NCI-H2227 (cell line): Measurements from ENCODE around the gene UQCR11.

Source experiments
- DNase-seq: peaks from one replicate; lab custom pipeline; 2025; ENCODE audit not compliant: unreplicated experiment; lab: John Stamatoyannopoulos, UW

The UQCR11 gene

GRCh38 chr19:1592024-1592754 lies 13.1 kb downstream of the UQCR11 start:
- DNase-seq = peak; percentile 90

DNA sequence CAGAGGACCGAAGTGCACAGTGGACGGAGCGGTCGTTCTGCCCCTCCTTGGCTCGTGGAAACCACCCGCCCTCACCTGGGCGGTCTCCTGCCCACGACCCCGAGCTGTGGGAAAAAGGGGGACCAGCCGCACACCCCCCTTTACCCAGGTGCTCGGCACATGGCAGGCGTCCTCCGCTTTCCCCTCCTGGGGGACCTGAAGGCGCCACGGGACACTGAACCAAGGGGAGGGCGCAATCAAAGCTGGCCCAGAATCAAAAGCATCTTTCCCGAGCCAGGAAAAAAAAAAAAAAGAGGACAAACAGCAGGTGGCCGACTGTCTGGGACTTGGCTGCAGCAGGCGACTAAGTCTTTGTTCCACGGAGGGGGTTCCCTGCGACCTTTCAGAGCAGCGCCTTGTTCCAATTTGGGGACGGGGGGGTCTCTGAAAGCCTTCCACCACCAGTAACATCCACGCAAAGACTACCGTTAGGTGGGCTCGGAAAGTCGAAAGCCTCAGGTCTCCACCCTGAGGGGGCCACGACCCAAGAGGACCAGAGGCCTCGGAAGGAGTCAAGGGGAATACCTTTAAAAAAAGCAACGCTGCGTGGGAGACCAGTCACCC lies 13.7 kb downstream of the UQCR11 start:
- peak; percentile 37 for DNase-seq

DNA sequence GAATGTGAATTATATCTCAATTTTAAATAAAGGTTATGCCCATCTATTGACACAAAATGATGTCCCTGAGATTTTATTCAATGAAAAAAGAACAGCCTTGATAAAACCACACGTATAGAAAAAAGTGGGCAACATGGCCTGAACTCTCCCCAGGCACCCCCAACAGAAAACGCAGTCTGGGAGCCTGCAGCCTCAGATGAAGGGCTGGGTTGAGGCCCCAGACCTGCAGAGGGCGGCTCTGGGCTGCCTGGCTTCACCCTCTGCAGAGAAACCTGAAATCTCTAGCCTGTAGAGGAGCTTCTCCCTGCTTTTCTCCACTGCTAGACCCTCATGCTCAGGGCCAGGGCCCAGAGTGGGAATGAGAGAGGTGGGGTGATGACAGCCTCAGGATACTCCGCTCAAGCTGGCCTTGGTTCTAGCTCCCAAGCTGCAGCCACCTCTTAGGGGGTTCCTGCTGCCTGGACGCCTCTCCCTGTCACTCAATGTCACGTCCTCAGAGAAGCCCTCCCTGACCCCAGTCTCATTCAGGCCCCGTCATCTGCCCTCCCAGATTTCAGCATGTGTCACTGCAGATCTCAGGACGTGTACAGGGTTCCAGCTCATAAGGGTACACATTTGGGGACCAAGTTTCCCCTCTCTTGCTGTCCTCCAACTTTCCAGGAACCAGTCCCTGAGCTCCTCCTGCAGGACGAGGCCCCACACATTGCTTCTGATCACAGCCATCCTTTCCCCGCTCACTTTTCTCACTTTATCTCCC lies 14.4 kb downstream of the UQCR11 start:
- DNase-seq = peak; percentile 6

DNA sequence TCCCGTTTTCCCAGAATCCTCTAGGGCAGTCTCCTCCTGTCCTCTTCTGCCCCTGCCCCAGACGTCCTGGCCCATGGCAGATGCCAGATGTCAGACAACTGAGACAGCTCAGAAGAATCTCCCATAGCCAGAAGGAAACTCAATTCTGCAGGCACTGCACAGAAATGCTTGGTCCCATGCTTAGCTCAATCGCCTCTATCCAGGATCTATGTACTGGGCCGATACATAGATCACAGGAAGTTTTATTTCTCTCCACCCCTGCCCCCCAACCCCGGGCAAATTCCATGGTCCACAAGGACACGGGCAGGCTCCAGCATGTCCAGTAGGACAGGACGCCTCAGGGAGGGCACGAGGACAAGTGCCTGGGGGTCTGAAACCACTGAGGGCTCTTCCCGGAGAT lies 17.4 kb downstream of the UQCR11 start:
- no peak for DNase-seq

DNA sequence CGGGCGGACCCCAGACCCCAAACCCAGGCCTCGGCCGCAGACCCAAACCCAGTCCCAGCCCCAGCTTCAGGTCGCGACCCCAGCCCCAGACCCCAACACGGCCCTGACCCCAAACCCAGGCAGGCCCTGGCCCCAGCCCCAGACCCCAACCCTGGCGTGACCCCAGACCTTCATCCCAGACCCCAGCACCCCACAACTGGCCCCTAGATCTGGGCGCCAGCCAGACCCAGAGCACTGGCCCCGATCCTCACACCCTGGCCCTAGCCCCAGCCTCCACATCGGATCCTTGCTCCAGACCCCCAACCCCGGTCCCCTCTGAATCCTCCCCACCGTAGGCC lies 20.1 kb downstream of the UQCR11 start:
- no peak for DNase-seq

- DNase-seq = no peak
Measured at GRCh38 chr19:1584500-1585242, 20.6 kb downstream of the UQCR11 start.

GRCh38 chr19:1582201-1582600 lies 23.1 kb downstream of the UQCR11 start:
- no peak for DNase-seq

DNA sequence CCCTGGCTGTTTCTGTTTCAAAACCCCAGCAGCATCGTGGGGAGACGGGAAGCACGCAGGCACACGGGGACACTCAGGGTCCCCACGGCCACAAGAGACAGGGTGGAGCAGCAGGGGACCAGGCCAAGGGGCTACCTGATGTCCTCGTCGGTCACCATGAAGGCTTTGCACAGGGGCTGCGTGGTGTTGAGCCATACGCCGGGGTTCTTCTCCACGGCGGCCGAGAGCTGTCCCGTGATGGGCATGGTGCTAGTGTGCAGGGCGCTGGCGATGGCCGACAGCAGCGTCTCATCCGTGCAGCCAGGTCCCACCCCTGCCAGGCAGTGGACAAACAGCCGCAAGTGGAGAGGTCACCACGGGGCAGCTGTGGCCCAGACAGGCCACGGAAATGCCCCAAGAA lies 24.3 kb downstream of the UQCR11 start:
- no peak for DNase-seq

- no peak for DNase-seq
Measured at GRCh38 chr19:1580382-1580781, 24.9 kb downstream of the UQCR11 start.

GRCh38 chr19:1579222-1579621 lies 26.0 kb downstream of the UQCR11 start:
- no peak for DNase-seq

DNA sequence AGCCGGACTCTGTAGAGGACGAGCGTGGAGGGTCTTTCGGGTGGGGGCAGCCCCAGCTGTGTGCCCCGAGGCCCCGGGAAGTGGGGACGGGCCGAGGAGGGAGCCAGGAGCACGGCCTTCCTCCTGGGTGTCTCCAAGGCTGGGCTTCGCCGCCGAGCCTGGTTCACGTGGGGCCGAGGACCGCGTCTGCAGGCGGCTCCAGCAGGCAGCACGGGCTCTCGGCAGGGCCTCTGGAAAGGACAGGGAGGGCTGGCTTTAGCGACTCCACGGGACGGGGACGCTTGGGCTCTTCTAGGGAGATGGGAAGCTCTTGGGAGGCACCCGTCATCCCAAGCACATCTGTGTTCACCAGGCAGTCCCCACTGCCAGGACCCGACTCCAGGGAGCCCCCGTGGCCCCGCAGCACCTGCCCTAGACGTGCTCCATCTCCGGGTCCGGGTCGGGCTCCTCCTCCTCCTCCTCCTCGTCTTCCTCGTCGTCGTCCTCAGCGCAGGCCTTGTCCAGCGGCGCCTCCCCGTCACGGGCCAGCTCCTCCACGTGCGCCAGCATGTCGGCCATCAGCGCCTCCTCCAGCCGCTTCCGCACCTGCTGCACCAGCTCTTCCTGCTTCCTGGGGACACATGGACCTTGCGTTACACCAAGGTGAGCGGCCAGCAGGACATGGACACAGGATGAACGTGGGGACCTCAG lies 27.2 kb downstream of the UQCR11 start:
- DNase-seq = no peak

GRCh38 chr19:1577090-1577928 lies 28.0 kb downstream of the UQCR11 start:
- no peak for DNase-seq

DNA sequence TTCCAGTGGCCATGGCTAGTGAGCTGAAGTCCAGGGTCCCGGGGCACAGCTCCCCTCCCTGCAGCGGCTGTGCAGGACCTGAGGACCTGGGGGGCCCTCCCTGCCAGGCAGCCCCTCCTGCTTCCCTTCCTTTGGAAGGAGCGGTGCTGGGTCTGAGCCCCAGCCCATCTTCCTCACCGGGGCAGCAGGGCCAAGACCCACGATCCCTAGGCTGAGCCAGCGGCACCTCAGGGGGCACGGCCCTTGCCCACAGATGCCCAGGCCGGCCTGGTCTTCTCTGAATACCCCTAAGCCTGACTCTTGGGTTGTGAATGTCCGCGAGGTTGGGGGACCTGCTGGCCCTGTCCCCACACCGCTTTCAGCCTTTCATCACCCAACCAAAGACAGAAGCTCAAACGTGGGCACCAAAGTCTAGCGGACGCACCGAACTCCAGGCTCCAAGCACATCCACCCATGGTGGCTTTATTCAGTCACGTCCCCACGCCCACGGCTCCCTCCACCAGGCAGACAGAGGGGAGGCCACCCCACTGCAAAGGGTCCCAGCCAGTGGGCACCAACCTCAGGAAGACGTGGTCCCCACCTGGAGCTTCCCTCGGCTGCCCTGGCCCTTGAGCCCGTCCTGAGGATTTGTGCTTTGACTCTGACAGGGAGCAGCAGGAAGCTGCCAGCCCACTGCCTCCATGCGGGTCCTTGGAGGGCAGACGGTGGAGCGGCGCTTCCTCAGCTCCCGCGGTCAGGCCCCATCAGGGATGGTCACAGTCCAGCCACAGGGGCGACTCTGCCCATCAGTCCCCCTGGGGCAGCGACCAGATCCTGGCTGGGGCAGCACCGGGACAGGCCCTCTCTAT lies 28.8 kb downstream of the UQCR11 start:
- DNase-seq = no peak

- no peak for DNase-seq
Measured at GRCh38 chr19:1575323-1576241, 29.7 kb downstream of the UQCR11 start.

DNA sequence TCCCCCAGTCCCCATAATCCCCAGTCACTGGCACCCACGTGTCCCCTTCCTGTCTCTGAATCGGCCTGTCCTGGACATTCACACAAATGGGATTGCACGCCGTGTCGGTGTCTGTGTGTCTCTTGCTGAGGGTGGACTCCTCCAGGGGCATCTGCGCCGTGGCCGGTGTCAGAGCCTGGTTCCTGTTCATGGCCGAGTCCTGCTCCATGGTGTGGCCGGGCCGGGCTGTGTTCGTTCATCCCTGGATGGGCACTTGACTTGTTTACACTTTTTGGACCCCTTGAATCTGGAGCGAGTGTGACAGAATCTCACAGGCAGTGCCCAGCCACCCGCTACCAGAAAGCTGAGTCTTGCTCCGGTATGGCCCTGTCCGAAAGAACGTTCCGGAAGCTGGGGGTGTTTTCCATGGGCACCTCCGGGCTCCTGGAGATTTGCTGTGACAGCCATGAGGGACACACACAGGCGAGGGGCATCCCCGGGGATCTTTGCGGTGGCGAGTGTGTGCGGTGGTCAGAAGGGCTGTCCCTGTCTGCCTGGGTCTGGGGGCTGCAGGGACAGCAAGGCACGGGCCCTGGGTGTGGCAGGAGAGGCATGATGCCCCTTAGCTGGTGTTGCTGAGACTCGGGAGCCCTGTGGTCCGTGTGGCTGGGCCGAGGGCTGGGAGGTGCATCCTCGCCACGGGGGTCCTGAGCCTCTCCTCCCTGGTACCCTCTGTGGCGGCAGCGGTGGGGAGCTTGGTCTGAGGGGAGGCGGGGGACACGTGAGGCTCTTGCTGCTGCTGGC lies 30.7 kb downstream of the UQCR11 start:
- DNase-seq = no peak

DNA sequence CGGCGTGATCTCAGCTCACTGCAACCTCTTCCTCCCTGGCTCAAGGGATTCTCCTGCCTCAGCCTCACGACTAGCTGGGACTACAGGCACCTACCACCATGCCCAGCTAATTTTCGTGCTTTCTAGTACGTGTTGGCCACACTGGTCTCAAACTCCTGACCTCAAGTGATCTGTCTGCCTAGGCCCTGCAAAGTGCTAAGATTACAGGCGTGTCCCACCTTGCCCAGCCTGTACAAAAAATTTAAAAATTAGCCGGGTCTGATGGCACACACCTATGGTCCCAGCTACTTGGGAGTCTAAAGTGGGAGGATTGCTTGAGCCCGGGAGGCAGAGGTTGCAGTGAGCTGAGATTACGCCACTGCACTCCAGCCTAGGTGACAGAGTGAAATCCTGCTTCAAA lies 32.5 kb downstream of the UQCR11 start:
- DNase-seq = no peak

DNA sequence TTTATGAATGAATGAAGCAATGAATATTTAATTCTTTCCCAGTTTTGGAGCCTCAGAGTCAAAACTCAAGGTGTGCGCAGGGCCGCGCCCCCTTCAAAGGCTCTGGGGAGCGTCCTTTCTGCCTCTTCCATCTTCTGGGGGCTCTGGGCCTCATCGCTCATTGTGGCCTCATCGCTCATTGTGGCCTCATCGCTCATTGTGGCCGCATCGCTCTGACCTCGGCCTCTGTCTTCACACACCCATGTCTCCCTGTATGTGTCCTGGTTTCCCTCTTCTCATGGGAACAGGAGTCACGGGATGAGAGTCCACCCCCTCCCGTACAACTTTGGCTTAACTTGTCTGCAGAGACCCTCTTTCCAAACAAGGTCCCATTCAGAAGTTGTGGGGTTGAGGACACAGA lies 33.9 kb downstream of the UQCR11 start:
- no peak for DNase-seq
